GM23248 (cell line): Measurements from ENCODE around the gene ALDH1L1. TPM values are rescaled to one million over a fixed set of nuclear protein-coding genes. Genes with fewer than 3 reads are reported as not detected.
A peak's percentile ranks its signal among the peaks of the same experiment; 100 is the strongest.

Source experiments
- DNase-seq: peaks from one replicate; pipeline ENCODE4 v3.0.0-alpha.2; 2015
- H2AFZ ChIP-seq: fragments of 200-600 bp; sonication (generic); 2 replicates; pipeline ENCODE4 v1.6.1; 2016; ENCODE audit warnings: antibody characterized with exemption
- H3F3A ChIP-seq: fragments of 200-600 bp; sonication (generic); 2 replicates; pipeline ENCODE4 v1.6.1; 2016; ENCODE audit warnings: mild to moderate bottlenecking, antibody characterized with exemption, mixed run types; ENCODE audit not compliant: insufficient read depth
- H3K27ac ChIP-seq: fragments of 200-600 bp; sonication (generic); 2 replicates; pipeline ENCODE4 v1.5.1; 2016; ENCODE audit warnings: mild to moderate bottlenecking
- H3K27me3 ChIP-seq: fragments of 200-600 bp; sonication (generic); replicated peaks from 2 replicates; pipeline ENCODE4 v1.6.1; 2016; ENCODE audit warnings: mild to moderate bottlenecking; ENCODE audit not compliant: insufficient read depth
- H3K36me3 ChIP-seq: fragments of 200-600 bp; sonication (generic); 2 replicates; pipeline ENCODE4 v1.6.1; 2016; ENCODE audit warnings: low read depth, mild to moderate bottlenecking
- H3K4me1 ChIP-seq: fragments of 200-600 bp; sonication (generic); 2 replicates; pipeline ENCODE4 v1.6.1; 2016; ENCODE audit warnings: mild to moderate bottlenecking; ENCODE audit not compliant: insufficient read depth
- H3K4me2 ChIP-seq: fragments of 200-600 bp; sonication (generic); one replicate; pipeline ENCODE4 v1.6.1; 2016; ENCODE audit warnings: mild to moderate bottlenecking; ENCODE audit not compliant: unreplicated experiment
- H3K4me3 ChIP-seq: fragments of 200-600 bp; sonication (generic); 2 replicates; pipeline ENCODE4 v1.5.1; 2016; ENCODE audit warnings: mild to moderate bottlenecking
- H3K79me2 ChIP-seq: fragments of 200-600 bp; sonication (generic); 2 replicates; pipeline ENCODE4 v1.6.1; 2016; ENCODE audit warnings: mild to moderate bottlenecking; ENCODE audit not compliant: insufficient read depth
- H3K9ac ChIP-seq: fragments of 200-600 bp; sonication (generic); 2 replicates; pipeline ENCODE4 v1.6.1; 2016; ENCODE audit warnings: mild to moderate bottlenecking
- H3K9me2 ChIP-seq: fragments of 200-600 bp; sonication (generic); 2 replicates; pipeline ENCODE4 v1.6.1; 2016; ENCODE audit warnings: mixed run types, mild to moderate bottlenecking, moderate library complexity; ENCODE audit not compliant: insufficient read depth
- H3K9me3 ChIP-seq: fragments of 200-600 bp; sonication (generic); one replicate; pipeline ENCODE4 v1.6.1; 2017; ENCODE audit warnings: low read depth
- H4K20me1 ChIP-seq: fragments of 200-600 bp; sonication (generic); 2 replicates; pipeline ENCODE4 v1.6.0; 2016; ENCODE audit not compliant: insufficient read depth
- EZH2 ChIP-seq: fragments of 200-600 bp; sonication (generic); IDR thresholded peaks from 2 replicates; pipeline ENCODE4 v1.6.1; 2018; ENCODE audit warnings: antibody characterized with exemption, mild to moderate bottlenecking; ENCODE audit not compliant: insufficient read depth, poor library complexity, severe bottlenecking
- EZH2phosphoT487 ChIP-seq: fragments of 200-600 bp; sonication (generic); IDR thresholded peaks from 2 replicates; pipeline ENCODE4 v1.6.1; 2018; ENCODE audit warnings: antibody characterized with exemption, moderate library complexity, mild to moderate bottlenecking, low read depth; ENCODE audit not compliant: insufficient read depth
- WGBS, 2 experiments: methylation state at CpG; one replicate each; pipeline ENCODE4 v1.1.6; 2015 to 2017; ENCODE audit warnings: low lambda C conversion rate in 2 of 2, low coverage in 1 of 2; ENCODE audit errors: missing lambda C conversion rate in 2 of 2; 5-methylcytosine and 5-hydroxymethylcytosine counted together
- in situ Hi-C: fragments of 300-500 bp; cut with MboI; formaldehyde crosslinking; loops from 2 replicates; pipeline ENCODE4 v1.15.0; 2020
- polyA plus RNA-seq: library from polyadenylated mRNA; unstranded; fragments of >200 nt; fragmentation: Nextera tagmentation; extraction: Ambion mirVana; gene quantifications from 2 replicates; pipeline ENCODE4 v1.2.1, GENCODE V29; 2016
- total RNA-seq: library from RNA; depleted of rRNA; stranded (reverse); fragments of >200 nt; shearing (Covaris generic); gene quantifications from 2 replicates; pipeline ENCODE4 v1.2.3, GENCODE V29; 2014

The ALDH1L1 gene
- total and polyA plus RNA-seq, 2 experiments from 2014 or later, result not detected

GRCh38 chr3:126133606-126134005 lies 46.8 kb downstream of the ALDH1L1 start:
- Histone ChIP-seq H3K4me2 (no peak overlapping the region), H3F3A (no peaks in the 10 kb centered on the region), H3K4me3 (no peak overlapping the region), H3K9ac (no peak overlapping the region), H4K20me1 (no peaks in the 10 kb centered on the region), H3K9me3 (no peaks in the 10 kb centered on the region), H3K27me3 (peaks cover 6% of the 10 kb centered on the region), H3K79me2 (no peaks in the 10 kb centered on the region), H3K4me1 (no peaks in the 10 kb centered on the region), H2AFZ (no peak overlapping the region), H3K36me3 (no peaks in the 10 kb centered on the region), H3K9me2 (no peaks in the 10 kb centered on the region), H3K27ac (no peak overlapping the region)
- no peak for DNase-seq
- 31 to 46% methylated on average over 6 of the region's 6 CpGs for WGBS, 2 experiments
- in situ Hi-C loops, result loop anchor here (10.0 kb wide), 1 partner anchor 261 kb away; the partner anchor contains the start of gene CFAP100
- TF ChIP-seq EZH2phosphoT487 (no peak), EZH2 (no peak)

DNA sequence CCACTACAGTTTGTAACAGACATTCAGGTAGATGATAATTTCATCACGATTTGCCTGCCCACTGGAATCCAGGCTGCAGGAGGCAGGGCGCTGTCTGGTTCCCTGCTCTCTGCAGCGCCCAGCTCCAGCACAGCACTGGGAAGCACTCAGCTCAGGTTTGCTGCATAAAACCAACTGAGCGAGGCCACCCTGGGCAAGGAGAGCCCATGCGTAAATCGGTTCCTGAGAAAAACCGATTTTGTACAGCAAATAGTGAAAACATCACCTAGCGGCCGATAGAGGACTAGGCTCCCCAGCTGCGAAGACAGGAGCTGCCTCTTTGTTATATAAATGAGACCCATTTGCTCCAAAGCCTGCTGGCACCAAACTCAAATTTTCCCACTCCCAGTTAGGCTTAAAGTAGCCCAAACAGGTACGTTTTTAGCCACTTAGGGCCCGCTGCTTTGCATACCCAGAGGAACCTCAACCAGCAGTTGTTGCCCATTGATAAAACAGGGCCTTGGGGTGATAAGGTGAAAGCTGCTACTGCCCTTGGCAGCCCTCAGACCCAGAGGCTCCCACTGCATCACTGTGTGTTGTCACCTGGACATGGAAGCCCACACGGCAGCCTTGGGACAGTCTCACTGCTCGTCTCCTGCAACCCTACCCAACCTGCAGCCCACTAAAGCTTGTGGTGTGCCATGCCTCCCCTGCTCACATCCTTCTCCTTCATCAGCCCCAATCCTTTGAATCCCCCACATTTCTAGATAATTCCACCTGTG lies 47.5 kb downstream of the ALDH1L1 start:
- peak; percentile 44 for DNase-seq
- Histone ChIP-seq H3K4me3 (no peak overlapping the region), H3K27ac (no peak overlapping the region), H3K9me3 (no peaks in the 10 kb centered on the region), H3K79me2 (no peaks in the 10 kb centered on the region), H2AFZ (no peak overlapping the region), H3K4me2 (no peak overlapping the region), H3K27me3 (peaks cover 3% of the 10 kb centered on the region; the same call in 1 of the 2 replicates), H3K9me2 (no peaks in the 10 kb centered on the region), H4K20me1 (no peaks in the 10 kb centered on the region), H3K4me1 (no peaks in the 10 kb centered on the region), H3K9ac (no peak overlapping the region), H3K36me3 (no peaks in the 10 kb centered on the region), H3F3A (no peaks in the 10 kb centered on the region)
- TF ChIP-seq EZH2phosphoT487 (no peak), EZH2 (no peak)
- in situ Hi-C loops, result loop anchor here (10.0 kb wide), 1 partner anchor 262 kb away; the partner anchor contains the start of gene CFAP100
- 35 to 41% methylated on average over 14 of the region's 14 CpGs for WGBS, 2 experiments

DNA sequence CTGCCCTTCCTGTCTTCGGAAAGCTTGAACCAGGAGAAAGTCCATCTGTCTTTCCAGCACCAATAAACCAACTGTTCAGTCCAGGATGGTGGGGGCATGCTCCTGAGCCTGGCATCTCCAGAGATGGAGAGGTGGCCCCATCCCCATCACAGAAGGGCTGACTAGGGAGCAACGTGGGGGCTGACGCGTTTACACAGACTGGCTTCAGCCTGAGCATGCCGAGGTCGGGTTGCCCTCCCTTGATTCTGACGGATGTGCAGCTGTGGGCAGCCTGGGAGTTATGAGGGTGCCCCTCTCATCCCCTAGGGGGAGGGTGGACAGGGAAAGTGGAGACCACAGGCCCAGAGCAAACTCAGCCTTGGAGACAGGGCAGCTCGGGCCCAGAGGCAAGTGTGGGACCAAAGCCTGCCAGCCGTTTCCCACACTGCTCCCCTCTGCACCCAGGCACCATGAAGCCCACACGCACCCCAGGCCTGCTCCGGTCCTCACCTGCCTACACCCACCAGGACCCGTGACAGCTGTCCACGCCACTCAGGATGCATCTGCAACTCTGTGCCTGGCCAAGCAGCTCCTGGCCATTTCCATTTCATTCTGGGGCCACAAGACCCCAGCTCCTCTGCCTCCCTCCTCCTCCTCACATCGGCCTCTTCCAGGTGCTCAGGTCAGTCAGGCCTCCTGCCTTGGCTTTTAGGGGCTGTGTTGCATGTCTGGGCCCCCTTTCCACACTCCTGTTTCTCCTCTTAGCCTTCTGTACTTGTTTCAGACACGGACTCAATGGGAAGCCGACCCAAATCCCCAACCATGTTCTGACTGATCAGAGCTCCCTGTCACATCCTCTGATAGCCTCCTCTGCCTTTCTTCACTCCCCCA lies 48.3 kb downstream of the ALDH1L1 start:
- no peaks in the 10 kb centered on the region for H3K36me3 ChIP-seq
- H3F3A ChIP-seq, result no peaks in the 10 kb centered on the region
- H4K20me1 ChIP-seq, result no peaks in the 10 kb centered on the region
- H3K4me3 ChIP-seq, result no peak overlapping the region
- 49 to 59% methylated on average over 15 to 16 of the region's 16 CpGs for WGBS, 2 experiments
- H3K4me2 ChIP-seq, result no peak overlapping the region
- TF ChIP-seq EZH2 (no peak), EZH2phosphoT487 (no peak)
- H3K9me3 ChIP-seq, result no peaks in the 10 kb centered on the region
- DNase-seq, result no peak
- H3K27ac ChIP-seq, result no peak overlapping the region
- H3K4me1 ChIP-seq, result no peaks in the 10 kb centered on the region
- H3K79me2 ChIP-seq, result no peaks in the 10 kb centered on the region
- in situ Hi-C loops, result loop anchor here (10.0 kb wide), 1 partner anchor 263 kb away; the partner anchor contains the start of gene CFAP100
- no peak overlapping the region for H2AFZ ChIP-seq
- H3K9ac ChIP-seq, result no peak overlapping the region
- H3K27me3 ChIP-seq, result peaks cover 3% of the 10 kb centered on the region; the same call in 1 of the 2 replicates
- no peaks in the 10 kb centered on the region for H3K9me2 ChIP-seq

- TF ChIP-seq EZH2phosphoT487 (no peak), EZH2 (no peak)
- Histone ChIP-seq H3K4me1 (no peaks in the 10 kb centered on the region), H3K27me3 (peaks cover 6% of the 10 kb centered on the region; the same call in 1 of the 2 replicates), H3K9ac (no peak overlapping the region), H3K9me3 (no peaks in the 10 kb centered on the region), H3K79me2 (no peaks in the 10 kb centered on the region), H4K20me1 (no peaks in the 10 kb centered on the region), H2AFZ (no peak overlapping the region), H3K4me2 (no peak overlapping the region), H3K36me3 (no peaks in the 10 kb centered on the region), H3K9me2 (no peaks in the 10 kb centered on the region), H3K27ac (no peak overlapping the region), H3K4me3 (no peak overlapping the region), H3F3A (no peaks in the 10 kb centered on the region)
- in situ Hi-C loops, result loop anchor here (10.0 kb wide), 1 partner anchor 264 kb away; the partner anchor contains the start of gene CFAP100
- no peak for DNase-seq
- 76 to 77% methylated on average over 17 to 18 of the region's 19 CpGs for WGBS, 2 experiments
Measured at GRCh38 chr3:126130981-126131745, 49.2 kb downstream of the ALDH1L1 start.
